NCI-H2227 treated with DMSO at 0.1 percent for 48 hours (cell line): ENCODE results near the gene MYO9A.
"Not testable (repeated sequence)": the region's sequence is repeated elsewhere in the genome, so short reads cannot be mapped to it uniquely, and the experiment has no call there.

Experiments used
- DNase-seq: peaks from one replicate; lab custom pipeline; 2025; lab: John Stamatoyannopoulos, UW

Gene MYO9A

GRCh38 chr15:72140088-72140487 lies 22.1 kb upstream of the MYO9A start:
- no peak for DNase-seq

DNA sequence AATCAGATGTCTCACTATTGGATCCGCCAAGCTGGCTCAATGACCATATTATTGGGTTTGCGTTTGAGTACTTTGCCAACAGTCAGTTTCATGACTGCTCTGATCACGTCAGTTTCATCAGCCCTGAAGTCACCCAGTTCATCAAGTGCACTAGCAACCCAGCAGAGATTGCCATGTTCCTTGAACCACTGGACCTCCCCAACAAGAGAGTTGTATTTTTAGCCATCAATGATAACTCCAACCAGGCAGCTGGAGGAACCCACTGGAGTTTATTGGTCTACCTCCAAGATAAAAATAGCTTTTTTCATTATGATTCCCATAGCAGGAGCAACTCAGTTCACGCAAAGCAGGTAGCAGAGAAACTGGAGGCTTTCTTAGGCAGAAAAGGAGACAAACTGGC lies 21.7 kb upstream of the MYO9A start:
- no peak for DNase-seq

- no peak for DNase-seq
Measured at GRCh38 chr15:72136170-72137051, 18.5 kb upstream of the MYO9A start.

DNA sequence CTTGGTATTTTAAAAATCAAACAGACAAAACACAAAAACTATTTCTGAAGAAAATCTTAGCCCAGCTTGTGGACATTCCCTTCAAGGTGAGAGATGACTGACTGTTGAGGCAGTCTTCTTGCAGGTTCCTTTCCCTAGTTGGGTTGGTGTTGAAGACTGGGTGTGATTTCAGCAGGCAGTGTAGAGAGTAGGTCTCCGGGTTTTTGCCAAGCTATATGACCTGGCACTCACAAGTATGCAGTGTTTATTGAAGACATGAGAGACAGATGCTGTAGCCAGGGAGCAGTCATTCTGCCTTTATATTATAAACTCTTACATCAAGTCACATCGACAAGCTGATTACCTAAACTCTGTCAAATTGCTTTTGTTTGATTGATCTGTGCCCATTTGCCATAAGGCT lies 17.8 kb upstream of the MYO9A start:
- no peak for DNase-seq

DNA sequence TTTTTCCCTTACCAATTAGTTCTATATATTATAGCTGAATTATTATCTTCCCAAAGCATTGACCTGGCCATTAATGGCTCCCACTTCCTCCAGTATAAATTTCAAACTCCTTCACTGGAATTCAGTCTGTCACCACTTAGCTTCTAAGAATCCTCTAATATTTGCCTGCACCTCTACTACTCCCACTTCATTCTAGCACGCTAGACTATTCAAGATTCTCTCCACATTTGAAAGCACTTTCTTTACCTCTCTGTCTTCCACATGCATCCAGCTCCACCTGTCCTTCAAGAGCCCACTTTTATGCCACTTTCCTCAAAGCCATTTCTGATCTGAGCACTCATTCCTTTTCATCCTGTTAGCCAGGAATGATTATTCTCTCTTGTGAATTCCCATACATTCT lies 15.3 kb upstream of the MYO9A start:
- no peak for DNase-seq

GRCh38 chr15:72131922-72132321 lies 14.0 kb upstream of the MYO9A start:
- DNase-seq, result no peak

DNA sequence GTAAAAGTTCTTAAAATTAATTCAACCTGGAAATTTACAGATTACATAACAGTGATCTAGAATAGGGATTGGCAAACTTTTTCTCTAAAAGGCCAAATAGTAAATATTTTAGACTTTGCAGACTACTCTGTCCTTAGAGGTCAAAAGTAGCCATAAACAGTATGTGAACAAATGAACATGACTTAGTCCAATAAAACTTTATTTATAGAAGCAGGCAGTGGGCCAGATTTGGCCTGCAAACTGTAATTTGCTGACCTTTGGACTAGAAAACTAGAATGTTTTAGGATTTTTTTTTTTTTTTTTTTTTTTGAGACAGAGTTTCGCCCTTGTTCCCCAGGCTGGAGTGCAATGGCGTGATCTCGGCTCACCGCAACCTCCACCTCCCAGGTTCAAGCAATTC lies 12.3 kb upstream of the MYO9A start:
- DNase-seq, result no peak

DNA sequence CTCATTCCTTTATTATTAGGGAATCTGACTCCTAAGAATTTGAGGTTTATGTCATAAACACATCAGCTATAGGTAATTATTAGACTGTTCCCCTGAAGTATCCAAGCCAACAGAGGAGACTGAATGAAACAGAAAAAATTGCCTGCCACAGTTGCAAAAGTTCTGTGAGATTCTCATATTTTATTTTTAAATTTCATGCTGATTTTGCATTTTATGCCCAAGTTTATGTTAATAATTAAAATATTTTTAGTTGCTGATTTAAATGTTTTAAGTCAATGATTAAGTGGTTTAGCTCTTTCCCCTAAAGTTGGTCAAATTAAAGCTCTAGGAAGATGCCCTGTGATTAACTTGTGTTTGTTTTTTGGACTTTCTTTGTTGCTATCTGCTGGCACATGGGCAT lies 10.4 kb upstream of the MYO9A start:
- DNase-seq, result no peak

DNA sequence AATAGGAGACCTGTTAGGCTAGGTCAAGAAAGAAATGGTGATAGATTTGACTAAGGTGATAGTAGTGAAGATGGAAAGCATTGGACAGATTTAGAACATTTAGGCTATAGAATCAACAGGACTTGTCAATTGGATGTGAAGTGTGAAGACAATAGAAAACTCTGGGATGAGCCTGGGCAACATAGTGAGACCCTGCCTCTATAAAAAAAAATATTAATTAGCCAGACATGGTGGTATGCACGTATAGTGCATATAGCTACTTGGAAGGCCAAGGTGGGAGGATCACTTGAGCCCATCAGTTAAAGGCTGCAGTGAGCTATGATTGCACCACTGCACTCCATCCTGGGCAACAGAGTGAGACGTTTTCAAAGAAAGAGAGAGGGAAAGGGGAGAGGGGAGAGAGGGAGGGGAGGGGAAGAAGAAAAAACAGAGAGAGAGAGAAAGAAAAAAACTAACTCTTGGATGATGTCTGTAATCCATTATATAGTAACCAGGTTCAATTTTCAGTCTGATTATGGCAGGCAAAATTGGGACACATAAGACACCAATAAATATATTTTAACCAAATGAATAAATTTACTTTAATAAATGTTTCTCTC lies 9.9 kb upstream of the MYO9A start:
- no peak for DNase-seq

DNA sequence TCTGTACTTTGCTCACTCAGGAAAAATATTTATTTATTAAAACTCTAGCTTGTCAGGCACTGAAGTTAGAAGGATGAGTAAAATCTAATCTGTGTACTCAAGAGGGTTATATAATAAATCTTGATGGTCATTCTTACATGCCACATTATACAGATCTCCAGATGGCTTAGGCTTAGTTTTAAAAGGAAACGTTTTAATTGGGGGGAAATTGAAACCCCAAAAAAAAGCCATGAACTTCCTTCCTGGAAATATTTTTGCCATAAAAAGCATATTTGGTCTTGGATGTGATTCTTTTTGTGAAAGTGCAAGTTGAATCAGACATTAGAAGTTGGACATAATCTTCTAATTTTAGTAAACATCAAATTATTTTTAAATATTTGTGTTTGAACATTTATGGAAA lies 6.3 kb upstream of the MYO9A start:
- DNase-seq, result no peak

DNA sequence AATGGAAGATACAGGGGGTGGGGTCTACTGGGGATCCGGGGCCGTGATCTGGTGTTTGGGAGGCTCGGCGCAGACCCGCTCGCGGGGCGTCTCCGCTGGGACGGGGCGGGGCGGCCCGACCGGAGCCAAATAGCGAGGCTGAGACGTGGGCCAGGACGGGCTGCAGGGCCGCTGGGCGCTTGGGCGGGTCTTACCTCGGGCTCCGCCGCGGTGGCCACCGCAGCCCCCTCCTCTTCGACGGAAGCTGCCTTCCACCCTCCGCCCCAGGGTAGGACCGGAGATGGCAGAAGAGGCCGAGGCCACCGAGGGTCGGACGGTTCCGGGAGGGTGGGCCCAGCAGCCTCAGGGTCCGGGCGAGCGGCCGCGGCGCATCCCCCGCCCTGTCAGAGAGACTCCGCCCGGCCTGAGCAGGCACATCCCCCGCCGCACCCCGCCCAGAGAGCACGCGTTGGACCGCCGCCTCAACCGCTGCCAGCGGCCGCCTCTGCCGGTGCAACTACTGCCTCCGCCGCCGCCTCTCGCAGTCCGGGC lies 399 bp downstream of the MYO9A start:
- no peak for DNase-seq

- no peak for DNase-seq
Measured at GRCh38 chr15:72116731-72117485, 1.0 kb downstream of the MYO9A start.

- no peak for DNase-seq
Measured at GRCh38 chr15:72113347-72114031, 4.5 kb downstream of the MYO9A start.

GRCh38 chr15:72112805-72113204 lies 5.1 kb downstream of the MYO9A start:
- DNase-seq, result no peak

DNA sequence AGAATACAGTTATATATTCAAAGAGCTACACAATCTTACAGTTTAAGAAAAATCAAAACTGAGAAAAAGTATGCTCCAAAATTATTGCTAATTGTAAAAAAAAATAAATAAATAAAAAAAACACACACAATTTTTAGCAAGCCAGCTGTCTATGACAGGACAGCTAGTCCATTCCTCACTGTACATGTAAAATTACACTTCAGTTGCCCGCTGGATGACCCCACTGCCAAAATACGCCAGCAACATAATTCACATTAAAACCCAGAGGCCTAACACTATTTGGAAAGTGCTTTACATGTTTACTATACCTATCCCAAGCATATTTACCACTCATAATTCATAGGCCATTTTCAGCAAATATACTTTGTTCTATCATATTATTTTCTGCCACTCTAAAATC lies 5.8 kb downstream of the MYO9A start:
- no peak for DNase-seq

- DNase-seq, result no peak
Measured at GRCh38 chr15:72110355-72110754, 7.6 kb downstream of the MYO9A start.

- DNase-seq, result no peak
Measured at GRCh38 chr15:72106068-72106467, 11.9 kb downstream of the MYO9A start.

GRCh38 chr15:72105111-72105510 lies 12.8 kb downstream of the MYO9A start:
- no peak for DNase-seq

- not testable (repeated sequence) for DNase-seq
Measured at GRCh38 chr15:72100551-72100950, 17.4 kb downstream of the MYO9A start.

GRCh38 chr15:72099155-72099554 lies 18.8 kb downstream of the MYO9A start:
- DNase-seq, result no peak

DNA sequence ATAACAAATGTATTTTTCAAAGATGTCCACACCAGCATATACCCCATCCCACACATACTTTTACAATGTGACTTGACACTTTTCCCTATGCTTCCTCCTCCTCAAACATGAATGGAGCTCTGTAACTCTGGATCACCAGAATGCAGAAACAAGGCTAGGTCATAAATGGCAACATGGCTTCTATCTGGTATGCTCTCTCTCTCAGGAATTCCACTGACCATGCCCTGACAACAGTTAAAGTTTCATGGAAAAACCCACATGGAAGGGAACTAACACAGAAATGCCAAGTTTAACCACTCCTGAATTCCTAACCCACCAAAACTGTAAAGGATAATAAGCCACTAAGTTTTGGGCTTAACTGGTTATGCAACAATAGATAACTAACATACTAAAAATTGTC lies 19.9 kb downstream of the MYO9A start:
- DNase-seq, result no peak

- DNase-seq, result no peak
Measured at GRCh38 chr15:72096796-72097195, 21.2 kb downstream of the MYO9A start.
